Kidney glomerular epithelial cell (primary cell): ENCODE results near the gene RCAN2.

ENCODE experiments used
- DNase-seq: peaks from one replicate; lab custom pipeline; 2025; lab: John Stamatoyannopoulos, UW

The RCAN2 gene

GRCh38 chr6:46491201-46491627 is at the start of gene RCAN2:
Gene RCAN2, minus strand, starts transcription at chr6:46491449.
- DNase-seq, result peak; percentile 15

- no peak for DNase-seq
These were observed 48.6 kb upstream of the RCAN2 start for GRCh38 chr6:46539866-46540265.

- no peak for DNase-seq
These were observed 47.7 kb upstream of the RCAN2 start for GRCh38 chr6:46538800-46539480.

GRCh38 chr6:46530896-46531295 is 39.6 kb upstream of the RCAN2 start:
- no peak for DNase-seq

GRCh38 chr6:46528961-46529750 is 37.9 kb upstream of the RCAN2 start:
- no peak for DNase-seq

GRCh38 chr6:46526607-46527006 is 35.4 kb upstream of the RCAN2 start:
- DNase-seq, result no peak

- DNase-seq, result no peak
These were observed 34.3 kb upstream of the RCAN2 start for GRCh38 chr6:46525583-46525982.

DNA sequence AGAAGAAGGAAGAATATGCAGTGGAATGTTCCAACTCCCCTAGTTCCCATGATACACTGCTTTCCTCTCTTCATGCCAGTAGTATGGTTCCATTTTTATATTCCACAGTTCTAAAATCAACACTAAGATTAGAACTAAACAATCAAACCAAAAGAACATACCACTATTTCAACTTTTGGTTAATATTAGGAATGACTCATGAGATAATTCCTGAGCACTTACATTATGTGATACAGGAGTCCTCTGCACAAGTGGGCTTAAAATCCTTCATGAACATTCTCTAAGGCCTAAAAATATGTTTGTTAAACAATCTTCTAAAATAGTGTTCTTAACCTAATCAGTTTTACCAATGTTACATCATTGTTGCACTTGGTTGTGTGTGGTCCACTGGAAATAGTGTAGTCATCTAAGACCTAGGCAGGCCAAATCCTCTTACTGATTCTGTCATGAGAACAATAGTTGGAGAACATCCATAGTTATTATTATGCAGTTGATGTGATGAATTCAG is 30.3 kb upstream of the RCAN2 start:
- DNase-seq, result no peak

DNA sequence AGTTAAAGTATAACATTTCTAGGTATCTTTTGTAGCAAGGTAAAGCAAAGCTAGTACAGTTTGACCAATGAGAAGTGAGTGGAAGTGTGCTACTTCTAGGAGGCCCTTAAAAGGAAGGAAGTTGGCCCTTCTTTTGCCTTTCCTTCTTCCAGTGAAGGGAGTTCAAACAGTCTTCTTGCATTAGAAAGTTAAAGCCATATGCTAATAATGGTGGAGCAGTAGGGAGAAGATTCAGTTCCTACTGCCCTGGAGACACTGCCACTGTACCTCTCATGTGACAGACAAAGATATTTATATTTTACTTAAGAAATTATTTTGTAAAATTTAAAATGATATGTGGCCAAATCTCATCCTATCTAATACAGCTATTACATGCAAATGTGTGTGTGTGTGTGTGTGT is 26.0 kb upstream of the RCAN2 start:
- DNase-seq, result no peak

DNA sequence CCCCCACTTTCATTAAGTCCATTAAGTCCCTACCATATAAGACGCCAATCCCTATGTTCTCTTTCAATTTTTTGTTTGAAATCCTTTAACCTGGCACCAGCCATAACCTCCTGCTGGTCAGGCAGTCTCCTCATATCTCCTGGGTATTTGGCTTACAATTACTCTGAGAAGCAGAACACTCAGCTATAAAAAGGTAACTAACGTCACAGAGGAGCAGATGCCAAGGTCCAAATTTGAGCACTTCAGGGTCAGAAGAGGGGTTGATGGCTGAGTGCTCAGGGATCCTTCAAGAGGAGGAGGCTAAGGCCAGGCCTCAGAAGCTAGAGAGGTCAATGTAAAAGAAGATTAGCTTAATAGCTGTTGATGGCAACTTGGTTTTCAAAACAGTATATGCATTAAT is 22.3 kb upstream of the RCAN2 start:
- DNase-seq, result no peak

GRCh38 chr6:46511320-46511719 is 20.1 kb upstream of the RCAN2 start:
- DNase-seq, result no peak

GRCh38 chr6:46510651-46511050 is 19.4 kb upstream of the RCAN2 start:
- DNase-seq, result peak; percentile 24

DNA sequence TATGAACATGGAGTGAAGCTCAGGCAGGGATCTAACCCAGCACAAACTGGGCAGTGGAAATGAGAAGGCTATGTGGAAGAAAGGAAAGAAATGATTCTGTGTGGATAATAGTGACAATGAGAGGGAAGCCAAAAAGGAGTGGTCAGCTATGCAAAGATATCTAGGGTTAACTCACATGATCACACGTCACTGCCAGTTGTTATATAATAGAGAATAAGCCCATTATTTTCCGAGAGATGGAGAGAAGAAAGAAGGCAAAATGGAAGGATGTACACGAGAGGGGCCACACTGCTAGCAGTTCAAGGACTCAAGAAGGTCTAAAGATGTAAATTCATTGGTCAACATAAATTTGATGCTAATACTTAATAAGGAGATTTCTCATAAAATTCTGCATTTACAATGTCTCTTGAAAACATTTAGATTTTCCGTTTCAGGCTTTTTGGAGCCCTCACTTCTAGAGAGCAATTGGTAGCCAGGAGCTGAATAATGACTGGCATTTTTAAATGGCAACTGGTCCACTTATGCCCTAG is 18.8 kb upstream of the RCAN2 start:
- DNase-seq, result no peak

DNA sequence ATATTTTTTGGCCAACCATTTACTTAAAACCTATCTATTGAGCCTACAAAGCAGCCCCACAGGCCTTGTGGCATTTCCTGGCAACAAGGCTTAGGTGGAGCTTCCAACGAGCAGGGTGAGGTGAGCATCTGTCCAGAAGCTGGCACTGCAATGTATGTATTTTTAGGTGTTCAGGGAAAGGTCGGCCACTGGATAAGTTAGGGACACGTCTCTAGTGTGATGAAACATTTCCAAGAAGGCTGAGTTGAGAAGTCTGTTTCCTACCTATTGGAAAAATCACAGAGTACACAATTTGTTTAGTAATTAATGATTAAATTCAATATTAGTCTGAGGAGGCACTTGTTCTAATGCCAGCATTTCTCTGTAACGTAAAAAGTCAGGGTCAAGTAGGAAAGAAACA is 17.8 kb upstream of the RCAN2 start:
- no peak for DNase-seq

- peak; percentile 78 for DNase-seq
These were observed 16.2 kb upstream of the RCAN2 start for GRCh38 chr6:46507426-46507825.

GRCh38 chr6:46505693-46506512 is 14.7 kb upstream of the RCAN2 start:
- DNase-seq, result no peak

- no peak for DNase-seq
These were observed 13.0 kb upstream of the RCAN2 start for GRCh38 chr6:46504242-46504641.

DNA sequence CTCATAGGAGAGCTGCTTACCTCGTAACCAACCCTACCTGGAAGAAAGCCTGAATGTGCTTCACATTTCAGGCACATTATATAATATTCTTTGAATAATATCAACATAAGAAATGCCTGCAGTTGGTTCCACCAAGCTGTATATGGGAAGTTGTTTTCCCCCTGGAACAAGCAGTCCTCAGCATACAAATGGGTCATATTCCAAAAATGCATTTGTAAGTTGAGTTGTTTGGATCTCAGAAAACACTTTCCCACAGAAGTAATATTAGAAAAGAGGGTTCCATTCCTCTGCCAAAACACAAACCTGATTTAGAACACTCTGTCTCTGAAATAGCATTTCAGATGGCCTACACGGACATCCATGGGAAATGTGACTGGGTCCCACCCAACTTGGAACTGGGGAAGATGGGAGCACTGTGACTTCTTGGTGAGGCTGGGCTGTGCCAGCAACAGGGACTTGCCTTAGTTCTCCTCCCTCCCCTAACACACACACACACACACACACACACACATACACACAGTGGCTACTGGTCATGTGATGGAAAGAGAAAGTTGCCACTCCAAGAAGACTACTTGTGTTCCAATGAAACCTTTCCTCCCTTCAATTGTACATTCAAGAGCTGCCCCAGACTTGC is 11.4 kb upstream of the RCAN2 start:
- DNase-seq, result no peak

DNA sequence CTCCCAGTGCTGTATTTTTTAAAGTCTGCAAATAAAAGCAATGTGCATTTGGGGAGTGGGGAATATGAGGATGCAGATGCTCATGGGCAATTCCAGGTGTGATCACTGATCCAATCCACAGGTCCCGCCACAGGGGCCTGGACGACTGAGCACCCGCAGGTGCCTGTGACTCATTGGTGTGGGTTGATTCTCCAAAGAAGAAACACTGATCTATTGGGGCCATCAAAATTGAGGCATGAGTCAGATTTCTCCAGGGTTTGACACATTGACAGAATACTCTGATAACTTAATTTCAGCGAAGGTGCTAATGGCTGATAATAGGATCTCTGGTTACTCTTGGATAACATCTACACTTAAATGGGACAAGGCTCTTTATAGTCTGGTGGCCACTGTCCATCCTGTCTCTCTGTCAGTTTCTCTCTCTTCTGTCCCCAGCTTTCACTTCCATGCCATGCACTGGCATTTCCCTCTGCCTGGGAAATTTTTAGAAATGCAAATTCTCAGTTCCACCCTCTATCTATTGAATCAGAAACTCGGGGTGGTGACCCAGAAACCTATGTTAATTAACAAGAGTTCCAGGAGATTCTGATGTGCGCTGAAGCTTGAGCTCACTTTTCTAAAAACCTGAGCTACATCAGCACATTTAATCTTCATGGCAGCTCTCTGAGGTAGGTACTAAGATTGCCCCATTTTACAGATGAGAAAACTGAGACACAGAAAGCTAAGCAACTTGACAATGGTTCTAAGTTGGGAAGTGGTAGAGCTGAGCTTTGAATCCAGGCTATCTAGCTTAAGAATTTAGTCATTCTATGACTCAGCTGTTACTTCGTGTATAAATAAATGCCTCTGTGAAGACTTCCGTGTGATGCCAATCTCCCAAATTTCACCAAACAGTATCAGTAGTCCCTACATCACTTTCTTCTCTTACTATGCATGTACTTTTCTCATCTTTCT is 10.2 kb upstream of the RCAN2 start:
- DNase-seq, result no peak

DNA sequence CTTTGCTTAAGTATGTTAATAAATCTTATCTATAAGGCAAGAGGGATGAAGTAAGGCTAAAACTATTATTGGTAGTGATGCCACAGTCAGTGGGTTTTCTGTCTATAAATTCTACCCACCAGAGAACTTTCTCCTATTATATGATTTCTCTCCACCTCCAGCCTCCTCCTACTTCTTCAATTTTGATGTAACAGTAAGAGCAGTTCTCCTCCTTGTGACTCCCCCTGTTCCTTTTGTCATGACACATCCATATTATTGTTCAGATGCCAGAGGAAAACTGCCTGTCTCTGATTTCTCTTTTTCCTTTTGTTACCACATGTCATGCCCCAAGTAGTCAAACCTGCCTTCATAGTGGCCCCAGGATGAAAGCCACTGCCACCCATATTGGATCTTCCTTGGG is 9.1 kb upstream of the RCAN2 start:
- no peak for DNase-seq
